ENCODE data around the gene SUMO4. TPM values are rescaled to one million over a fixed set of nuclear protein-coding genes. Genes with fewer than 3 reads are reported as not detected.

SUMO4 gene
- total RNA-seq, 2 donors from 2014 or later: 1.3 to 1.9 TPM

DNA sequence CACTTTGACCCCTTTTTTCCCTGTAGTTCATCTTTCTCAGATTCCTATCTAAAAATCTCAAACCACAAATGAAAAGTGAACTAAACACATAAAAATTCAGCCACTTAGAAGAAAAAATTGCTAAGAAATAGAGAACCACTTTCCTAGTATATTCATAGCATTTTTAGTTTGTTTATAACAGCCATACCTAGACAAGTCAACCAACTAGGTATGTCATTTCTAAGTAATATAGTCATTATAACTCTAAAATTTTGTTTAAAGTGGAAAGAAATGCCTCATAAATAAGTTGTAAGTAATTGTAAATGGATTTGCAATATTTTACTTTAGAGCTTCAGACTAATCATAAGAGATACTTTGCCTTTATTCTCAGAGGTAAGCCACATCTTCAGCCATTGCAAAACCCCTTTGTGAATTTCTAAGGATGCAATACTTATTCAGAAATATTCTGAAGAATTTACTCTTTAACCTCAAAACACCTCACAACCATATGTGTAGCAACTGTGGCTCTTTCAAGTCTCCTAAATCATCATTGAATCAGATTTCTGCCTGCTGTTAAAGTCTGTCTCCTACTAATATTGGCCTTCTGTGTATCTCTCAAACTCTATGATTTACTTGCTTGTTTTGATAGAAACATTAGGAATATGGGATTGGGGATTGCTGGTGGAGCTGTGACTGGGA is 6.9 kb upstream of the SUMO4 start:
- Histone ChIP-seq H3K27ac (ENCODE audit: low read depth, low read length) (no peak overlapping the region), H3K4me3 (ENCODE audit: low read length) (no peak overlapping the region), H3K27me3 (ENCODE audit: control insufficient read depth, insufficient read depth, low read length, poor library complexity, severe bottlenecking) (no peaks in the 10 kb centered on the region), H3K36me3 (ENCODE audit: control insufficient read depth, insufficient read depth, low read length) (peaks cover 50% of the 10 kb centered on the region), H3K9ac (ENCODE audit: extremely low read depth, low read length, poor library complexity, severe bottlenecking) (no peak overlapping the region), H3K4me1 (ENCODE audit: control insufficient read depth, insufficient read depth, low read length) (no peaks in the 10 kb centered on the region), H3K9me3 (ENCODE audit: control insufficient read depth, low read length) (peaks cover 3% of the 10 kb centered on the region)
- Mint-ChIP-seq H3K27ac (no peak overlapping the region), H3K4me1 (no peaks in the 10 kb centered on the region), H3K27me3 (ENCODE audit: insufficient read depth) (no peaks in the 10 kb centered on the region), H3K36me3 (ENCODE audit: low read depth) (peaks cover 33% of the 10 kb centered on the region), H3K4me3 (no peak overlapping the region), H3K9me3 (no peaks in the 10 kb centered on the region)
- TF ChIP-seq CTCF (conservative IDR thresholded peaks at IDR 0.05): no peak
- DNase-seq: no peak

DNA sequence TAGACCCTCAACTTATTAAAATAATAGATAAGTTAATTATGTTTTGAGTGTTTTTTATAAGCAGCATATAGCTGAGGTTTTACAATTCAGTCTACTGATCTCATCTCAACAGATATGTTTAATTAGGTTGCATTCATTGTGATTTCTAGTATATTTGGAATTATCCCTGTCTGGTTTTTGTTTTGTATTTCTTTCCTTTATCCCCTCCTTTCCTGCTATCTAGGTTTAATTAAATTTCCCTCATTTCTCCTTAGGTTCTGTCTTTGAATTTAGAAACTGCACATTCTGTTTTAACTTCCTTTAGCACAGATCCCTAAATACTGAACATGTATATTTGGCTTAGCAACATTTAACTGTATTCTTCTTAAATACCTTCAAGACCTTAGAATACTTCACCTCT is 4.9 kb upstream of the SUMO4 start:
- H3K27ac ChIP-seq (ENCODE audit: low read depth, low read length): no peak overlapping the region
- no peak overlapping the region for H3K27ac Mint-ChIP-seq
- no peak for DNase-seq
- no peaks in the 10 kb centered on the region for H3K9me3 Mint-ChIP-seq
- TF ChIP-seq CTCF (conservative IDR thresholded peaks at IDR 0.05): no peak
- H3K4me3 ChIP-seq (ENCODE audit: low read length): no peak overlapping the region
- H3K36me3 ChIP-seq (ENCODE audit: control insufficient read depth, insufficient read depth, low read length): peaks cover 63% of the 10 kb centered on the region
- no peaks in the 10 kb centered on the region for H3K4me1 Mint-ChIP-seq
- no peak overlapping the region for H3K9ac ChIP-seq (ENCODE audit: extremely low read depth, low read length, poor library complexity, severe bottlenecking)
- no peaks in the 10 kb centered on the region for H3K27me3 ChIP-seq (ENCODE audit: control insufficient read depth, insufficient read depth, low read length, poor library complexity, severe bottlenecking)
- H3K4me1 ChIP-seq (ENCODE audit: control insufficient read depth, insufficient read depth, low read length): no peaks in the 10 kb centered on the region
- peaks cover 3% of the 10 kb centered on the region for H3K9me3 ChIP-seq (ENCODE audit: control insufficient read depth, low read length)
- H3K36me3 Mint-ChIP-seq (ENCODE audit: low read depth): peaks cover 40% of the 10 kb centered on the region
- no peak overlapping the region for H3K4me3 Mint-ChIP-seq
- H3K27me3 Mint-ChIP-seq (ENCODE audit: insufficient read depth): no peaks in the 10 kb centered on the region

DNA sequence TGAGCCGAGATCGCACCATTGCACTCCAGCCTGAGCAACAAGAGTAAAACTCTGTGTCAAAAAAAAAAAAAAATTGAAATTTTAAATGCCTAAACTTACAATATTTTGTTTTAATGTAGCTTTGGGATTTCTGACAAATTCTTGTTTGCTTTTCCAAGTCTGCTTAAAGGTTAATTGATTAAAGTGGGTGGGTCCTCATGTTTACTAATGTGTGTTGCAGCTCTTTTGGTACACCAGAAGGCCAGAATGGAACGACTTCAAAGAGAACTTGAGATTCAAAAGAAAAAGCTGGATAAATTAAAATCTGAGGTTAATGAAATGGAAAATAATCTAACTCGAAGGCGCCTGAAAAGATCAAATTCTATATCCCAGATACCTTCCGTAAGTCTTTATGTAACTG is 2.7 kb upstream of the SUMO4 start:
- Histone ChIP-seq H3K27ac (ENCODE audit: low read depth, low read length) (no peak overlapping the region), H3K36me3 (ENCODE audit: control insufficient read depth, insufficient read depth, low read length) (peaks cover 78% of the 10 kb centered on the region), H3K9ac (ENCODE audit: extremely low read depth, low read length, poor library complexity, severe bottlenecking) (no peak overlapping the region), H3K27me3 (ENCODE audit: control insufficient read depth, insufficient read depth, low read length, poor library complexity, severe bottlenecking) (no peaks in the 10 kb centered on the region), H3K4me3 (ENCODE audit: low read length) (no peak overlapping the region), H3K9me3 (ENCODE audit: control insufficient read depth, low read length) (peaks cover 3% of the 10 kb centered on the region), H3K4me1 (ENCODE audit: control insufficient read depth, insufficient read depth, low read length) (no peaks in the 10 kb centered on the region)
- Mint-ChIP-seq H3K27ac (no peak overlapping the region), H3K4me3 (no peak overlapping the region), H3K27me3 (ENCODE audit: insufficient read depth) (no peaks in the 10 kb centered on the region), H3K9me3 (no peaks in the 10 kb centered on the region), H3K36me3 (ENCODE audit: low read depth) (peaks cover 56% of the 10 kb centered on the region), H3K4me1 (no peaks in the 10 kb centered on the region)
- WGBS, 2 experiments (ENCODE audit: insufficient coverage in 1 of 2, insufficient read length in 1 of 2): 95 to 96% methylated on average over 4 to 6 of the region's 6 CpGs
- no peak for DNase-seq
- TF ChIP-seq CTCF (conservative IDR thresholded peaks at IDR 0.05): no peak

All from endodermal cell (in vitro differentiated cells).